ENCODE results near the gene KCNK18.
A peak's percentile ranks its signal among the peaks of the same experiment; 100 is the strongest.

GRCh38 chr10:117226813-117227451 is 29.6 kb downstream of the KCNK18 start:
- peak; percentile 70 to 92 for TF ChIP-seq CTCF (conservative IDR thresholded peaks at IDR 0.05 in 1 of 2, IDR thresholded peaks at IDR 0.05 in 1 of 2; ENCODE audit: extremely low read depth in 1 of 2, insufficient read depth in 1 of 2, low read depth in 1 of 2, low read length in 2 of 2)
- no peak for TF ChIP-seq EZH2 (IDR thresholded peaks at IDR 0.05; ENCODE audit: borderline replicate concordance, low read length)
